HG03066 (cell line): ENCODE results near the gene LOXHD1.

ENCODE experiments used
- ATAC-seq: cut with Tn5 transposase; IDR thresholded peaks from one replicate; pipeline ENCODE4 v1.9.1; 2021; ENCODE audit warnings: low read depth; ENCODE audit not compliant: unreplicated experiment

LOXHD1 gene

DNA sequence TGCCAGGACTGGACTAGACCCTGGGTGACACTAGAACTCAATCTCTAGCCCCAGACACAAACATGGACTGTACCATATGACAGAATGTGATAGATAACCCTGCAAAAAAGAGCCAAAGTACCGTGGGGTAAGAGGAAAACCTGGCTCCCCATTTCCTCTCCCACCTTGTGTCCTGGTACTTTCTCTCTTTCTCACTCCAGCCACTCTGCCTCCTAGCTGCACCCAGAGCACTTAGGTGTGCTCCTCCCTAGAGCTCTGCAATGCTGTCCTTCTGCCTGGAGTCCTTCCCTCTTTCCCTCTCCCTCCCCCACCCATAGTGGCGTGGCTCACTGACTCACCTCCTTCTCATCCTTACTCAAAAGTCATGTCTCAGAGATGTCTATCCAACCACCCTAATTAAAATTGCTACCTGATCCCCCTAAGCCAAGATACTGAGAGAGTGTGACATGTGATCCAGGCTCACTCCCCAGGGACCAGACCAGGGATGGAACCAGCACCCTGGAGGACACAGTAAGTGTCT, 171.3 kb downstream of the LOXHD1 start:
- ATAC-seq = no peak

DNA sequence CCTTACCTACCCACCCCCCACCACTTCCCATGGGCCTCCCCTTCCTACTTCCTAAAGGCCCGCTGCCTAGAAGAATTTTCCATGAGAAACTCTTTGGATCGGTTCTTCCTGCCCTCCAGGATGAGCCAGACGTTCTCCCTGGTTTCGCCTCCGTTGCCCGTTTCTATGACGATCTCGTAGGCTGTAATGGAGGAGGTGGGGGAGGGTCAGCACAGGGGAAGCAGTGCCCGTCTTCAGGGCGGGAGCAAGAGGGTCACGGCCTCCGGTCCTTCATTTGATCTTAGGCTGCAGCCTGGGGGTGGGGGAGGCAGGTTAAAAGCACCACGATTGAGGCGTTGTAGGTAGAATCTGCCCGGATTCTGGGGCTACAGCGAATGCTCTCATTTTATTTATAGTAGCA, 172.0 kb downstream of the LOXHD1 start:
- no peak for ATAC-seq

GRCh38 chr18:46482831-46483230, 174.2 kb downstream of the LOXHD1 start:
- no peak for ATAC-seq

GRCh38 chr18:46481847-46482245, 175.2 kb downstream of the LOXHD1 start:
- no peak for ATAC-seq

DNA sequence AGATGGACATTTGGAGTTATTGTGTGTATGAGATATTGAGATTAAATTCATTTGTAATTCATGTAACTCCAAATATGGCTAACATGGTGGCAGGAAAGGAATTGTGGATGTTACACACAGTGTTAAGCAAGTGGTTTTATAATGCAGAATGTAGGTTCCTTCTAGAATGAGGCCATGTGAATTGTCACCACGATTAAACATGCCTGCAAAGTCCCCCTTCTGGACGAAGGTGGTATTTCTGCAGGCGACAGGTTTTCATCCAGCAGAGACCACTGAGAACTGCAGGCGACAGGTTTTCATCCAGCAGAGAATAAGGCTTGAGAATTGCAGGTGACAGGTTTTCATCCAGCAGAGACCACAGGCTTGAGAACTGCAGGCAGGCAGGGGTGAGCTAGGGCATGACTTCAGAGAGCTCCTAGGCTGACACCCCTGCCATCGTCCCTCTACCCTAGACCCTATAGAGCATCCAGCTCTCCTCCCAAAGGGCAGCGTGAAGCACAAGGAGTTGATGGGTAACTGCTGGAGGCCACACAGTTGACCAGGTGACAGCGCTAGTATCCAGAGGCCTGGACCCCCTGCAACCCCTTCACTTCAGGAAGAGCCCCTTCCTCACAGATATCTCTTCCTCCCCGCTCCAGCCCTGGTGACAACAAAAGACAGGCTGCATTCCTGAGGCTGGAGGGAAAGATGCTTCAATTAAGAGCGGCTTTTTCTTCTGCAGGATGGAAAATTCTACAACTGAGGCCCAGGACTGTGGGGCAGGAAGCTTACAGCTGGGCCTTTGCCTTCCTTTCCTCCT, 175.8 kb downstream of the LOXHD1 start:
- ATAC-seq = no peak

GRCh38 chr18:46480226-46480625, 176.8 kb downstream of the LOXHD1 start:
- ATAC-seq = no peak

DNA sequence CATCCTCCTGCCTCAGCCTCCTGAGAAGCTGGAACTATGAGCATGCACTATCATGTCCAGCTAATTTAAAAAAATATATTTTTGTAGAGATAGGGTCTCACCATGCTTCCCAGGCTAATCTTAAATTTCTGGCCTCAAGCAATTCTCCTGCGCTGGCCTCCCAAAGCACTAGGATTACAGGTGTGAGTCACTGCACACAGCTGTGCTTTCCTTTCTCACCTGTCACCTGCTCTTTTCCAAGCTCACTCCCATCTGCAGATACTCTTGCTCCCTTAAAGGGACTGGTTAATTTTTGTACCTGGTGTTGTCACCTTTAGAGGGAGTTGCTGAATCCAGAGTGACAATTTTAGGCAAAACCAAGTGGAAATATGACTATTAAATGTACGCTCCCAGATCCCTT, 178.2 kb downstream of the LOXHD1 start:
- ATAC-seq = no peak

- no peak for ATAC-seq
These were observed 179.5 kb downstream of the LOXHD1 start for GRCh38 chr18:46477425-46478011.

- no peak for ATAC-seq
These were observed 181.6 kb downstream of the LOXHD1 start for GRCh38 chr18:46475390-46475752.

DNA sequence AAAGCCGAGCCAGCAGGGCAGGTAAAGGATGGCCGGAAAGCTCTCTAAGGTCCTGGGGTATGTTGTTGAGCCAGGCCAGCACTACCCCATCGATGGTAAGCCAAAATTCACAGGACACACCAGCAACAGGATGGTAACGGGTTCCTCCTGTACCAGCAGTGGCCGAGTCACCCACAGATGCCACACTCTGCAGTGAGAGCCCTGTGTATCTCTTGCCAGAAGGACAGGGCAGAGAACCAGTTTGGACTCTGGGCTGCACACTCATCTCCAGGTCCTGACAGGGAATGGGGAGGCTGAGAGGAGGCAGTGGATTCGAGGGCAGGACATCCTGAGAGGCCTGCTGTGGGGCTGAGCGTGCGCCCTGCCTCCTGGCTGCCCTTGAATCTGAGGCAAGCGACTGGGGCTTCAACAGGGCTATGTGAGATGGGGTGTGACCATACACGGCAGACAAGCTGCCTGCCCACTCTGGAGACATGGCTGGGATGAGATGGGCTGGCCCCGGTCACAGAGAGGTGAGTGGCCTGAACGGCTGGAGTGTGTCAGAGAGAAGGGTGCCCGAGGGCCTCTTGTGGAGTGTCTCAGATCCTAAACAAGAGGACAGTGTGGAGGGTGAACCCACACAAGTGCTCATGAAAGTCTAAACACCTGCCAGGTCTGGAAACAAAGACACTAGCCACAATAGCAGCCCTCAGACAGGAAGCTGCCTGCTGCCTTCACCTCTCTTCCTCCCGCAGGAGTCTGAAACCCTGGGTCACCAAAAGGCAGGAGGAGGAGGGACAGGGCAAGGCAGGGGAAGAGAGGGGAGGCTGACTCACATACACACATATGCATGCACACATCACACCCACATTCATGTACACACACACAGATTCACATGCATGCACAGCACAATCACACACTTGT, 182.3 kb downstream of the LOXHD1 start:
- ATAC-seq = no peak

- no peak for ATAC-seq
These were observed 185.1 kb downstream of the LOXHD1 start for GRCh38 chr18:46471809-46472498.

DNA sequence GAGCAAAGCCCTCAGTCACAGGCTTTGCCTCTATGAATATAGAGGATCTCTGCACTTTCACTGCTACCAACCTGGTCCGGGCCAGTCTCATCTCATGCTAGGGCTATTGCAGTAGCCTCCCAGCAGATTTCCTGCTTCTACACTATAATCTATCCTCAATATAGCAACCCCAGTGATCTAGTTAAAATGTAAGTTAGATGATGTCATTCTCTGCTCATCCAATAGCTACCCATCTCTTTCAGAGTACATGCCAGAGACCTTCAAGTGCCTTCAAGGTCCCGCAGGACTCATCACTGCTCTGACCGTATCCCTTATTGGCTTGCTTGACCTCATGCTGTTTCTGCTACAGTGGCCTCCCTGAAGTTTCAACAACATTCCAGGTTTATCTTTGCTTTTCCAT, 186.3 kb downstream of the LOXHD1 start:
- ATAC-seq = no peak

DNA sequence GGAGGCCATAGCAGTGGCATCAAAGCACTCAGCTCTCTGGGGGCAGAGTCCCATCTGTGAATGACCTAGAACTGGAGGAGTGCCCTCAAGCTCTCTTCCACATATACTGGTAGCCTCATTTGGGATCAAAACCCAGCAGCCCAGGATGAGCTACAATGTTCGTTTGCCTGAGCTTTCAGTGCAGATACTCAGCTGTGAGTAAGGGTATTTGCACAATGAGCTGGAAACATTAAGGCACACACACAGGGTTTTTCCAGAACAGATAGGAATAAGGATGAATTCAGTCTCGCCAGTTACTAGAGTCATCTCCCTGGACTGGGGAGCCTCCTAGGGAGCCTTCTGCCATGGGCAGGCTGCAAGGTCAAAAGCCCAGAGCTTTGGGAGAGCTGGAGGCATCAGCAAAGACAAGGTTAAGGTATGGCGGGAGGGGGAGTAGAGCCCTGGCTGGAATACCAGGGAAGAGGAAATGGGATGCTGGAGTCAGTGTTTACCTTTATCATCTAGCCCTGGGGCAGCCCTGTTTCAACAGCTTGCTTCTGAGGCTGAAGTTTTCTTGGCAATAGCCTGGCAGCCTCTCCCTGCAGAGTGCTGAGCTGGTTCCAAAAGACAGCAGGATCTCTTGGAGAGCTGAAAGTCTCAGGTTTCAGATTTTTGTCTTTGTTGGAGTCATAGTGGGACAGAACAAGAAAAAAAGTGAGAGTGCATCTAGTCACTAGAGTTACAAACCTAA, 187.7 kb downstream of the LOXHD1 start:
- no peak for ATAC-seq

GRCh38 chr18:46468426-46469180, 188.4 kb downstream of the LOXHD1 start:
- no peak for ATAC-seq

DNA sequence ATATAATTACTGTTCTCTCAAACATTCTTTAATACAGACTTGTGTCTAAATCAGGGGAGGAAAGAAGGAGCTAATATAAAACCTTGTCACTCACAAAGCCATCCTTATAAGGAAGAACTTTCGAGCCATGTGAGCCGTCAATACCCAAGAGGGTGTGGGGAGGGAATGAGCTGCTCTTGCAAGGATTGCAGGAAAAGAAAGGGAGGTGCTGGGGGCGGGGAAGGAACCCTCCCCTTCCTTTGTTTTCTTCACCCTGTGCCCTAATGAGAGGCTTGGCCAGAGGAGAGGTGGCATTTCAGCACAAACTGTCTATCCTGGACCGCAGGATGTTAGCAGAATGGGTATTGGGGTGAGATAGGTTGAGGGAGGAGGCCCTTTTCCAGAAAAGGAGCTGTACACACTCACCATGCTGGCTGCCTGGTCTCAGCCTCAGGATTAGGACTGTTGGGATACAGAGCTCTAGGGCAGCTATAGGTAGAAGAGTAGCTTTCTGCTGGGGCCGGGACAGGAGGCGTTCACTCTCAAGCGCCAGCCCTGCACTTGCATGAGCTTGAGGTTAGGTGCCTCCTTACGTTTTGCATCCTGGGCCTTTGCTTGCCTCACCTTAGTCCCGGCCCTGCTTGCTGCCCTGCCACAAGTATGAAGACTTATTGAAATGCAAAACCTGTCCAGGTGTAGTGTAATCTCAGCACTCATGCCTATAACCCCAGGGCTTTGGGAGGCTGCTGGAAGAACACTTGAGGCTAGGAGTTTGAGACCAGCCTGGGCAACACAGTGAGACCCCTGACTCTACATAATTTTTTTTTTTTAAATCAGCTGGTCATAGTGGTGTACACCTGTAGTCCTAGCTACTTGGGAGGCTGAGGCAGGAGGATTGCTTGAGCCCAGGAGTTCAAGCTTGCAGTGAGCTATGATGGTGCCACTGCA, 190.5 kb downstream of the LOXHD1 start:
- ATAC-seq = no peak

- no peak for ATAC-seq
These were observed 191.9 kb downstream of the LOXHD1 start for GRCh38 chr18:46464926-46465655.

DNA sequence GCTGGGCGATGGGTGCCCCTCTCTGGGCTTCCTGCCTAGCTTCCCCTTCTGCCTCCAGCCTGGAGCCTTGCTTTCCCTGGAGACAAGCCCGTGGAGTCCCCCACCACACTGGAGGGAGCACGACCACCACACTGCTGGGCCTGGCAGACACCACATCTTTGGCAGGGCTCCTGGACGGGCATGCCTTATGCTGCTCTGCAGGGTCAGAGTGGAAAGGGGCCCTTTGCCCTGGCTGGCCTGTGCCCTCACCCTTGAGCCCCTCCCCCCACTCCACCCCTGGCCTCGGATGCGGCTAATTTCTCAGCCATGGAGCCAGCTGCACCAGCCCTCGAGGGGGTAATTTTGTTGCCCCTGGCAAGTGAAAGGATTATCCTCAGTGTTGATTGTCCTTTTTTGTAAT, 194.5 kb downstream of the LOXHD1 start:
- ATAC-seq = no peak

- no peak for ATAC-seq
These were observed 195.0 kb downstream of the LOXHD1 start for GRCh38 chr18:46461993-46462392.
